GM13976 (cell line): ENCODE measurements around the gene MCL1.

ENCODE experiments used
- DNase-seq: peaks from one replicate; pipeline ENCODE4 v3.0.0; 2012; ENCODE audit warnings: low spot score
- CTCF ChIP-seq: IDR thresholded peaks from 2 replicates; pipeline ENCODE4 v1.5.1; 2012; ENCODE audit warnings: borderline replicate concordance, mild to moderate bottlenecking; ENCODE audit not compliant: insufficient read depth; ENCODE audit errors: extremely low read depth, missing control alignments, control extremely low read depth
- in situ Hi-C: fragments of 300-500 bp; cut with MboI; formaldehyde crosslinking; loops from one replicate; pipeline ENCODE4 v1.12.0; 2022; ENCODE audit warnings: low sequenced_read_pairs, mixed read lengths, inconsistent platforms; ENCODE audit not compliant: unreplicated experiment

Gene MCL1

DNA sequence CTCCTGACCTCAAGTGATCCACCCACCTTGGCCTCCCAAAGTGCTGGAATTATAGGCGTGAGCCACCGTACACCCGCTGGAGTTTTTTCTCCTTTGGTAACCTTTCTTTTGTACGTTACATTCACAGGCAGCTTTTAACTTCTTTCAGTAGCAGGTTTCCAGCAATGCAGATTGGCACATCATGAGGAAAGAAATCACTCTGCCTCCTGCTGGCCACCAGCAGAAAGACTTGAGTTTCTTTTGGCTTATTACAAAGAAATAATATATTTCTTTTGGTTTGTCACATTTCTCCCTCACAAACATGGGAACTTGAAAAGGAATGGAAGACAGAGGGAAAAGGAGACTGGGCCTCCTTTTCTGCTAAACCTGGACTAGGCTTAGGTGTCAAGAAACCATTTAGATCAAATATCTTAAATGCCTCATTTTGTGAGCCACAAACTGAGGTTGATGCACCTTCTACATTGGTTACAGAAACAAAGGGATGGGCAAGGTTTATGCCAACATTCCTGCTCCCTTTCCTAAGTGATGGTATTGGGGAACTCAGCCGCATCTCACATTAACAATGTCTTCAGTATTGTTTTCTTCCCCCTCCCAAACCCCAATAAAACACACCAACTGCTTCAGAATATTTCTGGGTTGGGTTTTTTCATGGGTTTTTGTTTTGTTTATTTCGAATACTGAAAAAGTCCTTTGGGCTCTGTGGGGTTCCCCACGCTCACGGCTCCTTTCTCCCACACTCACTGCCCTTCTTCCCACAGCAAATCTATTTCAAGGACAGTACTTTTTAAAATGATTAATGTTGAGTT is 42.3 kb upstream of the MCL1 start:
- in situ Hi-C loops, result no loop called here
- peak; percentile 33 for TF ChIP-seq CTCF
- DNase-seq, result peak; percentile 65

- DNase-seq, result no peak
- in situ Hi-C loops, result no loop called here
Observed at GRCh38 chr1:150620919-150621318, 41.5 kb upstream of the MCL1 start.

DNA sequence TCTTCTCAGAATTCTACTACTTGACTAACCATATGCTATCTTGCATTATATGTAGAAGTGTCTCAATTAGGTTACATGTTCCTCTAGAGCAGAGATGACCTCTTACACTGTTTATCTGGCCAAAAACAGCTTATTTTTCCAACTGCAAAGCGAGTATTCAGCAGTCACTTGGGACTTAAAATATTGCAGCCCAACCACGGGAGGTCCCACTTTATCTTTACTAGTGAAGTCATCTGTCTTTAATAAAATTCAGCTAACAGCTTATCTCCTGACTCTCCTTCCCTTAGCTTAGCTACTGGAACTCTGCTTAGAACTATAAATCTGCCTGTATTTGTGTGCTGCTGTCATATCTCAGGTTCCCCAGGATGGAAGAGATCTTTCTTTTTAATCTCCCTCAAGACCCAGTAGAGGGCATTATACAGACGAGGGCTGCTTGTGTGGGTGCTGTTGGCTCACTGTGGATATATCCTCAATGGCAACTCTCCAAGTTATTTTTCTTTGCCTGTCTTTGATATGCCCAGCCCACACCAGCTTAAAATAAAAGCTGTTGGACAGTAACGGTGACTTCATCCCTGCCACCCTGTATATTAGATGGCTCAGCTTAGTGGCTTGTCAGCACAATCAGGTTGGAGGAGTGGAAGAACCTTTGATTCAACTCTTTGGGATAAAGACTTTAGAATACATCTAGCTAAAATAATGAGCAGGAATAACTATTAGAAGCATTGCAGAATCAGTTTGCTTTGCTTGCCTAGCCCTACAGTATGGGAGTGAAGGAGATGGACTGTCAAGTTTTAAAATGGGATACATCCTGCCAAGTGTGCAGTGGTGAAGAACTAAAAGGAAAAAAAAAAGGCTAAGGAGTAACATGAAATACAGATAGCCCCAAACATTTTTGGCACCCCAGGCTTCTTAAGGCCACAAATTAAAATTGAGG is 40.4 kb upstream of the MCL1 start:
- in situ Hi-C loops, result loop anchor here (10.0 kb wide), 1 partner anchor 55 kb away; no protein-coding TSS in a partner anchor
- DNase-seq, result no peak
- no peak for TF ChIP-seq CTCF

More at GRCh38 chr1:150620919-150621318, 41.5 kb upstream of the MCL1 start:
- TF ChIP-seq CTCF, result no peak

GRCh38 chr1:150615346-150616201 is 36.2 kb upstream of the MCL1 start:
- TF ChIP-seq CTCF, result no peak
- DNase-seq, result no peak
- in situ Hi-C loops, result loop anchor here (10.0 kb wide), 1 partner anchor 51 kb away; no protein-coding TSS in a partner anchor

DNA sequence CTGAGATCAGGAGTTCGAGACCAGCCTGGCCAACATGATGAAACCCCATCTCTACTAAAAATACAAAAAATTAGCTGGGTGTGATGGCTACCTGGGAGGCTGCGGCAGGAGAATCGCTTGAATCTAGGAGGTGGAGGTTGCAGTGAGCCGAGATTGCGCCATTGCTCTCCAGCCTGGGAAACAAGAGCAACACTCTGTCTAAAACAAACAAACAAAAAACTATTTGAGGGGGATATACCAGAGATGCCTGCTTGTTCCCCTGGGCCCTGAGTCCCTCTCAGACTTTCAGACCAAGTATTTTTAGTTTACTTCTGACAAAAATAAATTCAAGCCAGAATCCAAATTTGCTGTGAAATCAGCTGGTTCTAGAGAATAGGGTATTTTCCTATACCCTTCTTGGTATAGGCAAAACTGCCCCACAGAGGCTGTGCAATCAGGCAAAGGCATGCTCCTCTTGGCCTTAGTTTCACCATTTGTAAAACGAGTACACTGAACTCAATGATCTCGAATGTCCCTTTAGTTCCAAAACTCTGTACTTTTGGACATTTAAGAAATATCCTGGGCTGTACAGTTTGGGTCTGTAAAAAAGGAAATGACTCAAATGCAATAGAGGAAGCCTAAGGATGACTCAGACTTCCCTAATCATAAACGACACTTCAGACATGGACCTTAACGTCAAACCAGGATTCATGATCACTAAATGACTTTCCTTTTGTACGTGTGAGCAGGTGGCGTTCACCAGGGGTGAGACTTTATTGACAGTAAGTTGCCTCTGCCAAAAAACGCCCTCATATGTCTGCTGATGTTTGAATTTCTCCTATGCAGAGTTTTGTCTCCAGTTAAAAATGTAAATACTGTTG is 33.9 kb upstream of the MCL1 start:
- no peak for TF ChIP-seq CTCF
- in situ Hi-C loops, result loop anchor here (10.0 kb wide), 1 partner anchor 48 kb away; no protein-coding TSS in a partner anchor
- DNase-seq, result peak; percentile 63
